ENCODE measurements around the gene NEU4. TPM values are rescaled to one million over a fixed set of nuclear protein-coding genes. Genes with fewer than 3 reads are reported as not detected.

The NEU4 gene
- polyA plus RNA-seq, 1 donor from 2014 or later: not detected

DNA sequence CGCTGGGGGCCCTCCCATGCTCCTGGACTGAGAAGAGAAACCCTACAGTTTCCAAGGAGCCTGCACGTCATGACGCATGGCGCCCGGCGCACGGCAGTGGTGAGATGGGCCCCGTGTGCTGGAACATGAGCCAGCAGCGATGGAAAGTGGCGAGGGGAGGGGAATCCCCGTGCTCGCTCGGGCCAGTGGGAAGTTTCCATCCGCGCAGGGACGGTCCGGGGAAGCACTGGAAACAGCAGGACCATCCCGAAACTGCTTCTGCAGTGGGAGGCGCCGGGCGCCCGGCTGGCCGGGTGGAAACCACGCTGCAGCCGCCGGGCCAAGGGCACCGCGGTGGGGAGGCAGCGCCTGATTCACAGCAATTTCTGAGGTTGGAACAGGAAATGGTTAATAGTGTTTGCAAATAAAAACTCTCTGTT is 54.6 kb downstream of the NEU4 start:
- Histone ChIP-seq H3K79me2 (replicated peaks; ENCODE audit: insufficient read depth, low read length) (no peaks in the 10 kb centered on the region), H3K9me3 (ENCODE audit: low read length) (no peaks in the 10 kb centered on the region), H3K4me2 (ENCODE audit: low read length) (no peak overlapping the region), H3K9ac (ENCODE audit: low read length) (no peak overlapping the region), H3K36me3 (ENCODE audit: insufficient read depth, low read length) (no peaks in the 10 kb centered on the region), H3F3A (ENCODE audit: insufficient read depth, low read length, poor library complexity, severe bottlenecking) (no peaks in the 10 kb centered on the region), H3K9me2 (ENCODE audit: insufficient read depth, low read length) (no peaks in the 10 kb centered on the region), H2AFZ (ENCODE audit: low read depth, low read length) (no peak overlapping the region), H3K4me3 (ENCODE audit: low read length) (no peak overlapping the region), H3K27ac (ENCODE audit: low read length) (no peak overlapping the region), H3K27me3 (ENCODE audit: insufficient read depth, low read depth, low read length) (no peaks in the 10 kb centered on the region), H4K20me1 (ENCODE audit: insufficient read depth) (no peaks in the 10 kb centered on the region)
- TF ChIP-seq POLR2AphosphoS5 (IDR thresholded peaks at IDR 0.05): no peak
- TF ChIP-seq, protein P1, sequence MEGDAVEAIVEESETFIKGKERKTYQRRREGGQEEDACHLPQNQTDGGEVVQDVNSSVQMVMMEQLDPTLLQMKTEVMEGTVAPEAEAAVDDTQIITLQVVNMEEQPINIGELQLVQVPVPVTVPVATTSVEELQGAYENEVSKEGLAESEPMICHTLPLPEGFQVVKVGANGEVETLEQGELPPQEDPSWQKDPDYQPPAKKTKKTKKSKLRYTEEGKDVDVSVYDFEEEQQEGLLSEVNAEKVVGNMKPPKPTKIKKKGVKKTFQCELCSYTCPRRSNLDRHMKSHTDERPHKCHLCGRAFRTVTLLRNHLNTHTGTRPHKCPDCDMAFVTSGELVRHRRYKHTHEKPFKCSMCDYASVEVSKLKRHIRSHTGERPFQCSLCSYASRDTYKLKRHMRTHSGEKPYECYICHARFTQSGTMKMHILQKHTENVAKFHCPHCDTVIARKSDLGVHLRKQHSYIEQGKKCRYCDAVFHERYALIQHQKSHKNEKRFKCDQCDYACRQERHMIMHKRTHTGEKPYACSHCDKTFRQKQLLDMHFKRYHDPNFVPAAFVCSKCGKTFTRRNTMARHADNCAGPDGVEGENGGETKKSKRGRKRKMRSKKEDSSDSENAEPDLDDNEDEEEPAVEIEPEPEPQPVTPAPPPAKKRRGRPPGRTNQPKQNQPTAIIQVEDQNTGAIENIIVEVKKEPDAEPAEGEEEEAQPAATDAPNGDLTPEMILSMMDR (IDR thresholded peaks at IDR 0.05; ENCODE audit: poor library complexity, severe bottlenecking): no peak
- TF ChIP-seq, protein P2, sequence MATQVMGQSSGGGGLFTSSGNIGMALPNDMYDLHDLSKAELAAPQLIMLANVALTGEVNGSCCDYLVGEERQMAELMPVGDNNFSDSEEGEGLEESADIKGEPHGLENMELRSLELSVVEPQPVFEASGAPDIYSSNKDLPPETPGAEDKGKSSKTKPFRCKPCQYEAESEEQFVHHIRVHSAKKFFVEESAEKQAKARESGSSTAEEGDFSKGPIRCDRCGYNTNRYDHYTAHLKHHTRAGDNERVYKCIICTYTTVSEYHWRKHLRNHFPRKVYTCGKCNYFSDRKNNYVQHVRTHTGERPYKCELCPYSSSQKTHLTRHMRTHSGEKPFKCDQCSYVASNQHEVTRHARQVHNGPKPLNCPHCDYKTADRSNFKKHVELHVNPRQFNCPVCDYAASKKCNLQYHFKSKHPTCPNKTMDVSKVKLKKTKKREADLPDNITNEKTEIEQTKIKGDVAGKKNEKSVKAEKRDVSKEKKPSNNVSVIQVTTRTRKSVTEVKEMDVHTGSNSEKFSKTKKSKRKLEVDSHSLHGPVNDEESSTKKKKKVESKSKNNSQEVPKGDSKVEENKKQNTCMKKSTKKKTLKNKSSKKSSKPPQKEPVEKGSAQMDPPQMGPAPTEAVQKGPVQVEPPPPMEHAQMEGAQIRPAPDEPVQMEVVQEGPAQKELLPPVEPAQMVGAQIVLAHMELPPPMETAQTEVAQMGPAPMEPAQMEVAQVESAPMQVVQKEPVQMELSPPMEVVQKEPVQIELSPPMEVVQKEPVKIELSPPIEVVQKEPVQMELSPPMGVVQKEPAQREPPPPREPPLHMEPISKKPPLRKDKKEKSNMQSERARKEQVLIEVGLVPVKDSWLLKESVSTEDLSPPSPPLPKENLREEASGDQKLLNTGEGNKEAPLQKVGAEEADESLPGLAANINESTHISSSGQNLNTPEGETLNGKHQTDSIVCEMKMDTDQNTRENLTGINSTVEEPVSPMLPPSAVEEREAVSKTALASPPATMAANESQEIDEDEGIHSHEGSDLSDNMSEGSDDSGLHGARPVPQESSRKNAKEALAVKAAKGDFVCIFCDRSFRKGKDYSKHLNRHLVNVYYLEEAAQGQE (IDR thresholded peaks at IDR 0.05; ENCODE audit: borderline replicate concordance): no peak
- no peak for TF ChIP-seq TAF1 (IDR thresholded peaks at IDR 0.05; ENCODE audit: low read depth)
- no peak for TF ChIP-seq SMC3 (conservative IDR thresholded peaks at IDR 0.05; ENCODE audit: poor library complexity)
- no peak for TF ChIP-seq EP300 (conservative IDR thresholded peaks at IDR 0.05; ENCODE audit: poor library complexity, severe bottlenecking)
- TF ChIP-seq MXI1 (conservative IDR thresholded peaks at IDR 0.05; ENCODE audit: poor library complexity, severe bottlenecking): no peak
- no peak for TF ChIP-seq EZH2 (IDR thresholded peaks at IDR 0.05; ENCODE audit: borderline replicate concordance, insufficient read depth, low read length, poor library complexity, severe bottlenecking)
- TF ChIP-seq RAD21 (conservative IDR thresholded peaks at IDR 0.05): no peak

DNA sequence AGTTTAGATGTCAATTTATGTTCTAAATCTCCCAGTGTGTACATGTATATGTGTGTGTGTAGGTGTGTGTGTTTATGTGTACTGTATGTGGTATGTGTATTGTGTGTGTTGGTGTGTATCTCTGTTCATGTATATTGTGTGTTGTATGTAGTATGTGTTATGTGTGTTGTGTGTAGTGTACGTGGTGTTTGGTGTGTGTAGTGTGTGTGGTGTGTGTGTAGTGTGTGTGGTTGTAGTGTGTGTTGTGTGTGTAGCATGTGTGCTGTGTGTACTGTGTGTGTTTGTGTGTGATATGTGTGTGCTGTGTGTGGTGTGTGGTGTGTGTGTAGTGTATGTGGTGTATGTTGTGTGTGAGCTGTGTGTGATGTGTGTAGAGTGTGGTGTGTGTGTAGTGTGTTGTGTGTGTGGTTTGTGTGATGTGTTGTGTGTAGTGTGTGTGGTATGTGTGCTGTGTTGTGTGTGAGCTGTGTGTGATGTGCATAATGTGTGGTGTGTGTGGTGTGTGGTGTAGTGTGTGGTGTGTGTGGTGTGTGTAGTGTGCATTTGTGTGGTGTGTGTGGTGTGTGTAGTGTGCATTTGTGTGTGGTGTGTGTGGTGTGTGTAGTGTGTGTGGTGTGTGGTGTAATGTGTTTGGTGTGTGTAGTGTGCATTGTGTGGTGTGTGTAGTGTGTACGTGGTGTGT is 55.3 kb downstream of the NEU4 start:
- Histone ChIP-seq H3K9me2 (ENCODE audit: insufficient read depth, low read length) (no peaks in the 10 kb centered on the region), H3K4me3 (ENCODE audit: low read length) (no peak overlapping the region), H3F3A (ENCODE audit: insufficient read depth, low read length, poor library complexity, severe bottlenecking) (no peaks in the 10 kb centered on the region), H2AFZ (ENCODE audit: low read depth, low read length) (no peak overlapping the region), H3K9me3 (ENCODE audit: low read length) (no peaks in the 10 kb centered on the region), H3K27ac (ENCODE audit: low read length) (no peak overlapping the region), H3K36me3 (ENCODE audit: insufficient read depth, low read length) (no peaks in the 10 kb centered on the region), H3K9ac (ENCODE audit: low read length) (no peak overlapping the region), H3K79me2 (replicated peaks; ENCODE audit: insufficient read depth, low read length) (no peaks in the 10 kb centered on the region), H4K20me1 (ENCODE audit: insufficient read depth) (no peaks in the 10 kb centered on the region), H3K4me2 (ENCODE audit: low read length) (no peak overlapping the region), H3K27me3 (ENCODE audit: insufficient read depth, low read depth, low read length) (no peaks in the 10 kb centered on the region)
- TF ChIP-seq, protein P1 (IDR thresholded peaks at IDR 0.05; ENCODE audit: poor library complexity, severe bottlenecking): no peak

Measured in neural cell (in vitro differentiated cells).